Measurements from ENCODE around the gene RGS6. TPM values are rescaled to one million over a fixed set of nuclear protein-coding genes. Genes with fewer than 3 reads are reported as not detected.

The RGS6 gene
- total and polyA plus RNA-seq, 5 donors from 2014 or later = 0.13 to 1.5 (median 0.69) TPM

- DNase-seq = no peak
- no peak for ATAC-seq (ENCODE audit: low read depth in 2 of 2)
- H3K9me3 Mint-ChIP-seq = peaks cover 0 to 14% (median 2%) of the 10 kb centered on the region in 7 donors
- Histone ChIP-seq H3K4me1 (ENCODE audit: control insufficient read depth, insufficient read depth, low read length, poor library complexity, severe bottlenecking) (no peaks in the 10 kb centered on the region), H3K4me3 (ENCODE audit: low read depth, low read length) (no peak overlapping the region), H3K9me3 (ENCODE audit: control insufficient read depth in 2 of 2, low read length in 2 of 2) (no peaks in the 10 kb centered on the region), H3K27me3 (ENCODE audit: control insufficient read depth, insufficient read depth, low read length) (no peaks in the 10 kb centered on the region), H3K36me3 (ENCODE audit: control insufficient read depth, insufficient read depth, low read length) (no peaks in the 10 kb centered on the region), H3K27ac (ENCODE audit: insufficient read depth, low read length, poor library complexity, severe bottlenecking) (no peak overlapping the region)
- no peaks in the 10 kb centered on the region for H3K36me3 Mint-ChIP-seq
- H3K27ac Mint-ChIP-seq = no peak overlapping the region
- H3K4me1 Mint-ChIP-seq = peaks cover 0 to 8% (median 6%) of the 10 kb centered on the region in 4 donors
- peaks cover 8% of the 10 kb centered on the region for H3K27me3 Mint-ChIP-seq
- no peak overlapping the region for H3K4me3 Mint-ChIP-seq
Measured at GRCh38 chr14:72419226-72419775, 487.1 kb downstream of the RGS6 start.

DNA sequence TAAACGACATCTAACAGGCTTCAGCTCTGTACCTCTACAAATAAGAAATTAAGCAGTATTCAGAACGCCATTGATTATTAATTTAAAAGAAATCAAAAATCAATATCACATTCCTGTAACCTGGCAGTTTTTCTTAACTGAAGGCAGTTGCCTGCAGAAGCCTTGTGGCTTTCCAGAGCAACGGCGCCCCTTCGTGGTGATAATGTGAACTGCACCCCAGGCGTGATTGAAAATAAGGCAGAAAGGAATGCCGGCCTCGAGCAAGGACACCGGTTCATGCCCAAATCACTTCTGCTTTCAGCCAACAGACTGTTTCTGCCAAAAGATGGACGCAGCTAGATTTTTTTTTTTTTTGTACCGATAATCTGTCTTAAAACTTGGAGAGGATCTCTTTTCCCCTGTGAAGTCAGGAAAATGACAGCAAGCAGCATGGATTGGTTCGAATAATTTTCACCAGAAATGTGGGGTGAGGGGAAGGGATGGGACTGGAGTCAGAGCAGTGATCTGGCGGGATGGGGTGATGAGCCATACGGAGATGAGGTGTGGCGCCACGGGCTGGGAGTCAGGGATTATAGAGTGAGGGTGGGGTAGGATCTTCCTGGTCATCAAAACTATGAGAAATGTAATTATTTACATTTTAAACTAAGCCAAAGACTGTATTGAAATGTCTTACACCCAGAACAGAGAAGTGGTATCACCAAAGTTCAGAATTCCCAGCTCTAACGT, 488.7 kb downstream of the RGS6 start:
- H3K36me3 Mint-ChIP-seq = no peaks in the 10 kb centered on the region
- H3K27me3 Mint-ChIP-seq = peaks cover 8% of the 10 kb centered on the region
- no peaks in the 10 kb centered on the region for H3K9me3 ChIP-seq (ENCODE audit: control insufficient read depth in 2 of 2, low read length in 2 of 2)
- DNase-seq = peak; percentile 37 to 64 (median 38)
- H3K36me3 ChIP-seq (ENCODE audit: control insufficient read depth, insufficient read depth, low read length) = no peaks in the 10 kb centered on the region
- H3K9me3 Mint-ChIP-seq = peaks cover 0 to 8% (median 0%) of the 10 kb centered on the region in 7 donors
- H3K27ac ChIP-seq (ENCODE audit: insufficient read depth, low read length, poor library complexity, severe bottlenecking) = no peak overlapping the region
- H3K4me1 Mint-ChIP-seq = peaks cover 0 to 8% (median 6%) of the 10 kb centered on the region in 4 donors
- H3K4me3 ChIP-seq (ENCODE audit: low read depth, low read length) = no peak overlapping the region
- H3K27ac Mint-ChIP-seq = no peak overlapping the region
- H3K4me3 Mint-ChIP-seq = peak overlapping the region in 1 of 4 donors; percentile 48
- H3K27me3 ChIP-seq (ENCODE audit: control insufficient read depth, insufficient read depth, low read length) = no peaks in the 10 kb centered on the region
- H3K4me1 ChIP-seq (ENCODE audit: control insufficient read depth, insufficient read depth, low read length, poor library complexity, severe bottlenecking) = no peaks in the 10 kb centered on the region
- ATAC-seq (ENCODE audit: low read depth in 2 of 2) = no peak

GRCh38 chr14:72423957-72424356, 491.7 kb downstream of the RGS6 start:
- Histone ChIP-seq H3K4me3 (ENCODE audit: low read depth, low read length) (no peak overlapping the region), H3K36me3 (ENCODE audit: control insufficient read depth, insufficient read depth, low read length) (no peaks in the 10 kb centered on the region), H3K4me1 (ENCODE audit: control insufficient read depth, insufficient read depth, low read length, poor library complexity, severe bottlenecking) (no peaks in the 10 kb centered on the region), H3K27me3 (ENCODE audit: control insufficient read depth, insufficient read depth, low read length) (peaks cover 6% of the 10 kb centered on the region), H3K27ac (ENCODE audit: insufficient read depth, low read length, poor library complexity, severe bottlenecking) (no peak overlapping the region), H3K9me3 (ENCODE audit: control insufficient read depth in 2 of 2, low read length in 2 of 2) (peaks cover 0 to 4% of the 10 kb centered on the region in 2 experiments)
- ATAC-seq (ENCODE audit: low read depth in 2 of 2) = no peak
- peaks cover 8% of the 10 kb centered on the region for H3K27me3 Mint-ChIP-seq
- H3K4me3 Mint-ChIP-seq = no peak overlapping the region
- peaks cover 0 to 20% (median 6%) of the 10 kb centered on the region in 7 donors for H3K9me3 Mint-ChIP-seq
- H3K36me3 Mint-ChIP-seq = peaks cover 7% of the 10 kb centered on the region
- no peak for DNase-seq
- H3K27ac Mint-ChIP-seq = no peak overlapping the region
- peaks cover 0 to 8% (median 3%) of the 10 kb centered on the region in 4 donors for H3K4me1 Mint-ChIP-seq

DNA sequence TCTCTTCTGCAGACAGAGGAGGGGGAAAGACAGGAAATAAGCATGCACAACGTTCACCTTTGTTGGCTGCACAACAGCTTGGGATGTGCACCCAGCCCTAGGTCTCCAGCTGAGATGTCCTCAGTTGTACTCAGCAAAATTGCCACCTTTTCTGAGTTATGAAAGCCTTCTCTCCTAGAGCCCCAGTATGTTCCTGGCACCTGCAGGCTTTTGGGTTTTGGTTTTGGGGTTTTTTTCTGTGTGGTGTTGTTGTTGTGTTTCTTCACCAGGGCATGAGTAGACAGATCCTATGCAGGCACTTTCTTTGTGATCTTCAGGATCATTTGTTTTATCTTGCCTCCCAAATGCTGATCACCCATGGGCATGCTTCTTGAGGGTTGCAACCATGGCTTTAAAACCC, 498.2 kb downstream of the RGS6 start:
- Mint-ChIP-seq H3K9me3 (peaks cover 0 to 15% (median 5%) of the 10 kb centered on the region in 7 donors), H3K27me3 (no peaks in the 10 kb centered on the region), H3K4me1 (peaks cover 0 to 10% (median 0%) of the 10 kb centered on the region in 4 donors), H3K36me3 (peaks cover 7% of the 10 kb centered on the region), H3K27ac (no peak overlapping the region), H3K4me3 (no peak overlapping the region)
- peaks cover 6% of the 10 kb centered on the region for H3K27me3 ChIP-seq (ENCODE audit: control insufficient read depth, insufficient read depth, low read length)
- H3K9me3 ChIP-seq (ENCODE audit: control insufficient read depth in 2 of 2, low read length in 2 of 2) = peaks cover 0 to 4% of the 10 kb centered on the region in 2 experiments
- no peak for ATAC-seq (ENCODE audit: low read depth in 2 of 2)
- H3K4me1 ChIP-seq (ENCODE audit: control insufficient read depth, insufficient read depth, low read length, poor library complexity, severe bottlenecking) = no peaks in the 10 kb centered on the region
- H3K4me3 ChIP-seq (ENCODE audit: low read depth, low read length) = no peak overlapping the region
- no peak overlapping the region for H3K27ac ChIP-seq (ENCODE audit: insufficient read depth, low read length, poor library complexity, severe bottlenecking)
- no peak for DNase-seq
- H3K36me3 ChIP-seq (ENCODE audit: control insufficient read depth, insufficient read depth, low read length) = no peaks in the 10 kb centered on the region

DNA sequence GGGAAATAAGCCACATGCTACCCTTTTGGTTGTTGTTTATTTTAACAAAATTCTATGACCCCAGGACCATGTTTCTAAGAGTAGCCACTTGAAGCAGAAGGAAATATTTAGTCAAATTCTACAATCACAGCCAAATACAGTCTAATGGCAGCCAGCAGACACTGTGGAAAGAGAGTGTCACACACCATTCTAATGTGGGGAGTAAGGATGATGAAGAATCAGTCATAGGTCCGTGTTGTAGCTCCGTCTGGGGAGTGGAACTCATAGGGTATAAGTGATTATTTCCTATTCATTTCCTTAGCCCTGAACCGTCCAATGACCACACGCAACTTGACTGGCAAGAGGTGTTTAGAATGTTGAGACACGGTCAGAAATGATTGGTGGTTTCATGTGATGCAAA, 500.5 kb downstream of the RGS6 start:
- Histone ChIP-seq H3K4me1 (ENCODE audit: control insufficient read depth, insufficient read depth, low read length, poor library complexity, severe bottlenecking) (no peaks in the 10 kb centered on the region), H3K9me3 (ENCODE audit: control insufficient read depth in 2 of 2, low read length in 2 of 2) (no peaks in the 10 kb centered on the region), H3K27me3 (ENCODE audit: control insufficient read depth, insufficient read depth, low read length) (peaks cover 1% of the 10 kb centered on the region), H3K4me3 (ENCODE audit: low read depth, low read length) (no peak overlapping the region), H3K36me3 (ENCODE audit: control insufficient read depth, insufficient read depth, low read length) (no peaks in the 10 kb centered on the region), H3K27ac (ENCODE audit: insufficient read depth, low read length, poor library complexity, severe bottlenecking) (no peak overlapping the region)
- H3K4me3 Mint-ChIP-seq = no peak overlapping the region
- ATAC-seq (ENCODE audit: low read depth in 2 of 2) (no peak), DNase-seq (no peak)
- H3K9me3 Mint-ChIP-seq = peaks cover 0 to 11% (median 5%) of the 10 kb centered on the region in 7 donors
- peaks cover 0 to 14% (median 3%) of the 10 kb centered on the region in 4 donors for H3K4me1 Mint-ChIP-seq
- H3K27me3 Mint-ChIP-seq = no peaks in the 10 kb centered on the region
- H3K27ac Mint-ChIP-seq = no peak overlapping the region
- peaks cover 3% of the 10 kb centered on the region for H3K36me3 Mint-ChIP-seq

DNA sequence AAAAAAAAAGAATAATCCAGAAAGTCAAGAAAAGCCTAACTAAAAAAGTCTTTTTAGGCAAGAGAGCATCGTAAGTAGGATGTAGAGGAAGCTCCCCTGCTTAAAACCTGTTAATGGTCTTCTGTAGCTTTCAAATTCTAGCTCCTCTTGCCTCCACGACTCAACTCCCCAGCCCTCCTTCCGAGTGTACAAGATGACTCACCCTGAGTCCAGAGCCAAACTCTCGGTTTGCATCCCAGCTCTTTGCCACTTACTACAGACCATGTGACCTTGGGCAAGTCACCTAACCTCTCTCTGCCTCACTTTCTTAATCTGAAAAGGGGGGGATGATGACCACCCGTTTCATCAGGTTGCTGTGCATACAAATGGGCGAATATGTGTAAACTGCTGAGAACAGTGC, 501.3 kb downstream of the RGS6 start:
- Histone ChIP-seq H3K9me3 (ENCODE audit: control insufficient read depth in 2 of 2, low read length in 2 of 2) (no peaks in the 10 kb centered on the region), H3K4me1 (ENCODE audit: control insufficient read depth, insufficient read depth, low read length, poor library complexity, severe bottlenecking) (no peaks in the 10 kb centered on the region), H3K4me3 (ENCODE audit: low read depth, low read length) (no peak overlapping the region), H3K27me3 (ENCODE audit: control insufficient read depth, insufficient read depth, low read length) (no peaks in the 10 kb centered on the region), H3K27ac (ENCODE audit: insufficient read depth, low read length, poor library complexity, severe bottlenecking) (no peak overlapping the region), H3K36me3 (ENCODE audit: control insufficient read depth, insufficient read depth, low read length) (no peaks in the 10 kb centered on the region)
- H3K27ac Mint-ChIP-seq = no peak overlapping the region
- H3K4me1 Mint-ChIP-seq = peaks cover 0 to 22% (median 6%) of the 10 kb centered on the region in 4 donors
- H3K27me3 Mint-ChIP-seq = no peaks in the 10 kb centered on the region
- H3K36me3 Mint-ChIP-seq = no peaks in the 10 kb centered on the region
- no peak overlapping the region for H3K4me3 Mint-ChIP-seq
- DNase-seq = no peak
- H3K9me3 Mint-ChIP-seq = peaks cover 0 to 5% (median 3%) of the 10 kb centered on the region in 7 donors
- no peak for ATAC-seq (ENCODE audit: low read depth in 2 of 2)

DNA sequence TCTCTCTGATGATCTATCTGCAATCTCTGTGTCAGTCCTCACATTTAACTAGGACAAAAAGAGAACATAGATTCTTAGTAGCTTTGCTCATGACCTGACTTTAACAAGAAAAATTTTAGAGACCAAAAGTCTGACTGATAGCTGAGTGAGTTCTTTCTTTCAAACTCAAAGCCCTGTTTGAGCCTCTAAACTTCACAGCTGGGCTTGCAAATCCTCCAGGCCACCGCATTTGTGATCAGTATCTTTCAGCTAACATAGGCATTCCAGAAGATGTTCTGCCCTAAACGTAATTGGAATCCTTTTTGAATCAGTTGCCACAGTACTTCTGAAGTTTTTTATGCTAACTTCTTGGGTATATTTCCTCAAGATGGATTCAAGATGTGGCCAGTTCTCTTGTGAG, 502.6 kb downstream of the RGS6 start:
- Mint-ChIP-seq H3K4me1 (peaks cover 7 to 35% (median 20%) of the 10 kb centered on the region in 4 donors), H3K4me3 (no peak overlapping the region), H3K27me3 (no peaks in the 10 kb centered on the region), H3K9me3 (peaks cover 0 to 3% (median 2%) of the 10 kb centered on the region in 7 donors), H3K36me3 (no peaks in the 10 kb centered on the region), H3K27ac (peak overlapping the region in 1 of 3 donors; percentile 53)
- Histone ChIP-seq H3K4me1 (ENCODE audit: control insufficient read depth, insufficient read depth, low read length, poor library complexity, severe bottlenecking) (peaks cover 12% of the 10 kb centered on the region), H3K9me3 (ENCODE audit: control insufficient read depth in 2 of 2, low read length in 2 of 2) (no peaks in the 10 kb centered on the region), H3K4me3 (ENCODE audit: low read depth, low read length) (no peak overlapping the region), H3K27me3 (ENCODE audit: control insufficient read depth, insufficient read depth, low read length) (no peaks in the 10 kb centered on the region), H3K36me3 (ENCODE audit: control insufficient read depth, insufficient read depth, low read length) (no peaks in the 10 kb centered on the region), H3K27ac (ENCODE audit: insufficient read depth, low read length, poor library complexity, severe bottlenecking) (no peak overlapping the region)
- ATAC-seq (ENCODE audit: low read depth in 2 of 2) = no peak
- DNase-seq = no peak
